Peyer's patch (tissue), 4 donors: ENCODE measurements around the gene RPL18. TPM values are rescaled to one million over a fixed set of nuclear protein-coding genes. Genes with fewer than 3 reads are reported as not detected.

Source experiments
- DNase-seq, 3 donors: peaks; one replicate each; pipeline ENCODE4 v3.0.0-alpha.2; 2017 to 2019
- H3K27ac ChIP-seq, 4 donors: fragments of 200-600 bp; sonication (generic); one replicate each; pipeline ENCODE4 v1.5.1; 2016 to 2019
- H3K27me3 ChIP-seq, 2 donors: fragments of 200-600 bp; sonication (generic); one replicate each; pipeline ENCODE4 v1.5.1; 2019
- H3K36me3 ChIP-seq, 3 donors: fragments of 200-600 bp; sonication (generic); one replicate each; pipeline ENCODE4 v1.5.1; 2016 to 2019
- H3K4me1 ChIP-seq, 4 donors: fragments of 200-600 bp; sonication (generic); one replicate each; pipeline ENCODE4 v1.5.1; 2016 to 2019
- H3K4me3 ChIP-seq, 4 donors: fragments of 200-600 bp; sonication (generic); 1 replicate in 3 of 4; 2 replicates in 1 of 4; pipeline ENCODE4 v1.5.1; 2016 to 2019; ENCODE audit warnings: mild to moderate bottlenecking in 1 of 4
- H3K9me3 ChIP-seq, 4 donors: fragments of 200-600 bp; sonication (generic); one replicate each; pipeline ENCODE4 v1.5.1; 2016 to 2019; ENCODE audit warnings: mild to moderate bottlenecking in 1 of 4
- CTCF ChIP-seq, 6 experiments: fragments of 450-650 bp in 4 of 6; fragments of 200-600 bp in 2 of 6; sonication (generic) in 1 of 6; IDR thresholded peaks; one replicate each; pipeline ENCODE4 v1.5.1; 2017 to 2019; ENCODE audit warnings: antibody characterized with exemption in 6 of 6, mild to moderate bottlenecking in 3 of 6, moderate library complexity in 1 of 6
- POLR2A ChIP-seq, 2 donors: fragments of 450-650 bp; IDR thresholded peaks; one replicate each; pipeline ENCODE4 v1.5.1; 2017; ENCODE audit warnings: antibody characterized with exemption in 2 of 2, mild to moderate bottlenecking in 2 of 2, moderate library complexity in 2 of 2
- total RNA-seq, 4 donors: library from RNA; depleted of rRNA; stranded (reverse); fragments of >200 nt; gene quantifications; one replicate each; pipeline ENCODE4 v1.1.0, GENCODE V29; 2016

Gene RPL18
- total RNA-seq, 4 donors from 2014 or later, result 1,077 to 1,595 (median 1,505) TPM

DNA sequence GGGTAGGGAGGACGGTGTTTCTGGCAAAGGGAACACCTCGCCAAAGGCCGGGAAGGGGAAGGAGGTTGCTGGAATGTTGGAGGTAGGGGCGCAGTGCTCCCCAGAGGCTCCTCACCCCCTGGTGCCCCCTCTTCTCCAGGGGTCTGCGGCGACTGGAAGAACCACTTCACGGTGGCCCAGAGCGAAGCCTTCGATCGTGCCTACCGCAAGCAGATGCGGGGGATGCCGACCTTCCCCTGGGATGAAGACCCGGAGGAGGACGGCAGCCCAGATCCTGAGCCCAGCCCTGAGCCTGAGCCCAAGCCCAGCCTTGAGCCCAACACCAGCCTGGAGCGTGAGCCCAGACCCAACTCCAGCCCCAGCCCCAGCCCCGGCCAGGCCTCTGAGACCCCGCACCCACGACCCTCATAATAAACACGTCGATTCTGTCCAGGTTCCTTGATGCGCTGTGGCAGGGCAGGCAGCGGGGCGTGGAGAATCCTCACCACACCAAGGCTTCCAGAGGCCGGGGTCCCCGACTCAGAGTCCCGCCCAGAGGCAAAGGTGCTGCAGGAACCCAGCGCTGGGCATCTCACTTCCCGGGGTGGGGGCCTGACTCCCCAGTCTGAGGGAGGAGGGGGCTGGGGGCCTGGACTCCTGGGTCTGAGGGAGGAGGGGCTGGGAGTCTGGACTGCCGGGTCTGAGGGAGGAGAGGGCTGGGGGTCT is 19.8 kb downstream of the RPL18 start:
- Histone ChIP-seq H3K27me3 (no peaks in the 10 kb centered on the region), H3K27ac (no peak overlapping the region), H3K9me3 (no peaks in the 10 kb centered on the region), H3K4me1 (peaks cover 0 to 4% (median 0%) of the 10 kb centered on the region in 4 donors), H3K36me3 (no peaks in the 10 kb centered on the region), H3K4me3 (no peak overlapping the region)
- no peak for DNase-seq
- TF ChIP-seq CTCF (IDR thresholded peaks at IDR 0.05) (no peak), POLR2A (IDR thresholded peaks at IDR 0.05) (no peak)

DNA sequence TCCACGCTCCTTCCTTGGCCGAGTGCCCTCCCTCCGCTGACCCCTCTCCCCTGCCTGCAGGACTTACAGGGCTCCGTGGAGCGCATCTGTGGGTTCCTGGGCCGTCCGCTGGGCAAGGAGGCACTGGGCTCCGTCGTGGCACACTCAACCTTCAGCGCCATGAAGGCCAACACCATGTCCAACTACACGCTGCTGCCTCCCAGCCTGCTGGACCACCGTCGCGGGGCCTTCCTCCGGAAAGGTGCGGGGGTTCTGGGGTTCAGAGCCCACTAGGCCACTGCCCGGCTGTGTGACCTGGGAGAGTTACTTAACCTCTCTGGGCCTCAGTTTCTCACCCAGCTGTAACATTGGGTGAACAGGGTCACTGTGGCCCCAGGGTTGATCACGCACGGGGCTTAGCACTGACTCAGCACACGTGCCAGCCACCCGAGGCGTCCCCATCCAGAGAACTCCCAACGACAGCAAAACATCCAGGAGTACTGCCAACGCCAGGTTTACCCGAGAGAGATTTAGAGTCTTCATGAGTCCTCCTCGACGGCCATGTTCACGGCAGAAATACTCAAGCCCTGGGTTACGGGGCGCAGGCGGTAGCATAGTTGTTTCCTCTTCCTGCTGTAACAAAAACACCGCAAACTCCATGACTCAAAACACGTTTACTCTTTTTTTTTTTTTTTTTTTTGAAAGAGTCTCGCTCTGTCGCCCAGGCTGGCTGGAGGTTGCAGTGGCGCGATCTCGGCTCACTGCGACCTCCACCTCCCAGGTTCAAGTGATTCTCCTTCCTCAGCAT is 22.1 kb downstream of the RPL18 start:
- Histone ChIP-seq H3K27me3 (no peaks in the 10 kb centered on the region), H3K9me3 (no peaks in the 10 kb centered on the region), H3K27ac (peak overlapping the region in 3 of 4 donors; percentile 10 to 27 (median 25)), H3K4me3 (peak overlapping the region in 1 of 4 donors; percentile 15), H3K4me1 (no peaks in the 10 kb centered on the region), H3K36me3 (no peaks in the 10 kb centered on the region)
- peak in 1 of 3 donors; percentile 41 for DNase-seq
- TF ChIP-seq POLR2A (IDR thresholded peaks at IDR 0.05) (no peak), CTCF (IDR thresholded peaks at IDR 0.05) (no peak)

DNA sequence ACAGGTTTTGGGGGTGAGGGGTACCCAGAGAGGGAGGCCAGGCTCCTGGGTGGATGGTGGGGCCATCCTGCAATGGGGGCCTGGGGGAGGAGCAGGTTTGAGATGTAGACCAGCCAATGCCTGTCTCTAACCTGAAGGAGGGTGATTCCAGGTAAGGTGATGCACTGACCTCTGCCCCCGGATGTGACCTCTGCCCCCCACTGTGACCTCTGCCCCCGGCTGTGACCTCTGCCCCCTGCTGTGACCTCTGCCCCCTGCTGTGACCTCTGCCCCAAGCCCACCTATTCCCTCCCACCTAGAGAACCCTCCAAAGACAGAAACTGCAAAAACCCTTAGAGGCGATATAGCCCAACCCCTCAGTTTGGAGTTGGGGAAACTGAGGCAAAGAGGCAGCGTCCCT is 22.7 kb downstream of the RPL18 start:
- H3K27ac ChIP-seq, result peak overlapping the region in 1 of 4 donors; percentile 10
- TF ChIP-seq POLR2A (IDR thresholded peaks at IDR 0.05) (no peak), CTCF (IDR thresholded peaks at IDR 0.05) (no peak)
- H3K4me1 ChIP-seq, result no peaks in the 10 kb centered on the region
- no peaks in the 10 kb centered on the region for H3K9me3 ChIP-seq
- H3K27me3 ChIP-seq, result no peaks in the 10 kb centered on the region
- no peak overlapping the region for H3K4me3 ChIP-seq
- H3K36me3 ChIP-seq, result no peaks in the 10 kb centered on the region
- DNase-seq, result no peak

DNA sequence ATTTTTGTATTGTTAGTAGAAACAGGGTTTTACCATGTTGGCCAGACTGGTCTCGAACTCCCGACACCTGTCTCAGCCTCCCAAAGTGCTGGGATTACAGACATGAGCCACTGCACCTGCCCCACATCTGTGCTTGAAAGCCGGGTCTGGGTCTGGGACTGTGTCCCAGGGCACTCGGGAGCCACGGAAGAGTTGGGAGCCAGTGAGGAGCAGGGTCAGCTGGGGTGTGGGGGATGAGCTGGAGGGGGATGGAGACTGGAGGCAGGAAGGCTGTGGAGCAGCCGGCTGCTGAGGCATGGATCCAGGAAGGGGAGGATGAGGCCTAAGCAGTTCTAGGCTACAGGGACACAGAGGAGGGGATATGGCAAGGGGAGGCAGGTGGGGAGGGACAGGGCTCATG is 23.1 kb downstream of the RPL18 start:
- no peak for DNase-seq
- no peaks in the 10 kb centered on the region for H3K4me1 ChIP-seq
- no peak overlapping the region for H3K4me3 ChIP-seq
- no peak overlapping the region for H3K27ac ChIP-seq
- H3K9me3 ChIP-seq, result no peaks in the 10 kb centered on the region
- no peaks in the 10 kb centered on the region for H3K27me3 ChIP-seq
- TF ChIP-seq POLR2A (IDR thresholded peaks at IDR 0.05), result no peak
- TF ChIP-seq CTCF (IDR thresholded peaks at IDR 0.05), result no peak
- no peaks in the 10 kb centered on the region for H3K36me3 ChIP-seq

DNA sequence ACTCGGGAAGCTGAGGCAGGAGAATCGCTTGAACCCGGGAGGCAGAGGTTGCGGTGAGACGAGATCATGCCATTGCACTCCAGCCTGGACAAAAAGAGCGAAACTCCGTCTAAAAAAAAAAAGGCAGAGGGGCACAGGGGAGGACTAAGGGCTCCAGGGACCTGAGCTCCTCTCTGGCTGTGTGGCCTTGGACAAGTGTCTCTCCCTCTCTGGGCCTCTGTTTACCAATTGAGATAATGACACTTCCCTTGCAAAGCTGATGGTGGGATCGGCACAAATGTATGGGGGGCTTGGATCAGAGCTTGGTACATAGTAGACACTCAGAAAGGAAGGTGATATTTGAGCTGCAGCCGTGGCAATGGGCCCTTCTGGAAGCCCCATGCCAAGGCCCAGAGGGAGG is 23.8 kb downstream of the RPL18 start:
- Histone ChIP-seq H3K4me3 (no peak overlapping the region), H3K4me1 (no peaks in the 10 kb centered on the region), H3K9me3 (no peaks in the 10 kb centered on the region), H3K27me3 (no peaks in the 10 kb centered on the region), H3K36me3 (no peaks in the 10 kb centered on the region), H3K27ac (no peak overlapping the region)
- no peak for TF ChIP-seq CTCF (IDR thresholded peaks at IDR 0.05)
- TF ChIP-seq POLR2A (IDR thresholded peaks at IDR 0.05), result no peak
- DNase-seq, result no peak
